Osteocyte (in vitro differentiated cells): ENCODE results near the gene SIRT4. TPM values are rescaled to one million over a fixed set of nuclear protein-coding genes. Genes with fewer than 3 reads are reported as not detected.

ENCODE experiments used
- DNase-seq: peaks from one replicate; pipeline ENCODE4 v3.0.0; 2021; ENCODE audit warnings: mixed read lengths; ENCODE audit not compliant: unreplicated experiment; ENCODE audit errors: extremely low spot score
- H3K27ac Mint-ChIP-seq: one replicate; pipeline ENCODE4 v1.8.0; 2021; ENCODE audit warnings: mild to moderate bottlenecking, mixed read lengths; ENCODE audit not compliant: unreplicated experiment
- H3K27me3 Mint-ChIP-seq: one replicate; pipeline ENCODE4 v1.8.0; 2021; ENCODE audit warnings: mixed read lengths; ENCODE audit not compliant: unreplicated experiment
- H3K36me3 Mint-ChIP-seq: one replicate; pipeline ENCODE4 v1.8.0; 2021; ENCODE audit warnings: mixed read lengths; ENCODE audit not compliant: unreplicated experiment
- H3K4me1 Mint-ChIP-seq: one replicate; pipeline ENCODE4 v1.8.0; 2021; ENCODE audit warnings: mixed read lengths; ENCODE audit not compliant: unreplicated experiment
- H3K4me3 Mint-ChIP-seq: one replicate; pipeline ENCODE4 v1.8.0; 2021; ENCODE audit warnings: mild to moderate bottlenecking, moderate library complexity, mixed read lengths; ENCODE audit not compliant: unreplicated experiment
- H3K9me3 Mint-ChIP-seq: one replicate; pipeline ENCODE4 v1.8.0; 2021; ENCODE audit warnings: mixed read lengths; ENCODE audit not compliant: unreplicated experiment
- CTCF ChIP-seq: fragments of 200-600 bp; sonication (generic); IDR thresholded peaks from 2 replicates; pipeline ENCODE4 v1.5.0; 2021; ENCODE audit warnings: antibody characterized with exemption, mild to moderate bottlenecking, moderate library complexity
- total RNA-seq: library from RNA; stranded (reverse); gene quantifications from 2 replicates; pipeline ENCODE4 v1.2.1, GENCODE V29; 2021

The SIRT4 gene
- total RNA-seq, 1 donor from 2014 or later = 0.97 TPM

GRCh38 chr12:120321382-120322202 lies 19.5 kb downstream of the SIRT4 start:
- no peak for TF ChIP-seq CTCF
- H3K27me3 Mint-ChIP-seq = peaks cover 15% of the 10 kb centered on the region
- H3K4me3 Mint-ChIP-seq = no peak overlapping the region
- H3K27ac Mint-ChIP-seq = no peak overlapping the region
- no peaks in the 10 kb centered on the region for H3K36me3 Mint-ChIP-seq
- peaks cover 18% of the 10 kb centered on the region for H3K4me1 Mint-ChIP-seq
- DNase-seq = no peak
- no peaks in the 10 kb centered on the region for H3K9me3 Mint-ChIP-seq

- H3K9me3 Mint-ChIP-seq = no peaks in the 10 kb centered on the region
- DNase-seq = no peak
- H3K4me3 Mint-ChIP-seq = no peak overlapping the region
- H3K36me3 Mint-ChIP-seq = no peaks in the 10 kb centered on the region
- peaks cover 15% of the 10 kb centered on the region for H3K27me3 Mint-ChIP-seq
- H3K4me1 Mint-ChIP-seq = peaks cover 9% of the 10 kb centered on the region
- TF ChIP-seq CTCF = no peak
- no peak overlapping the region for H3K27ac Mint-ChIP-seq
These were observed 21.7 kb downstream of the SIRT4 start for GRCh38 chr12:120323772-120324171.

GRCh38 chr12:120324841-120325417 lies 22.8 kb downstream of the SIRT4 start:
- Mint-ChIP-seq H3K27me3 (peaks cover 15% of the 10 kb centered on the region), H3K4me1 (peaks cover 9% of the 10 kb centered on the region), H3K36me3 (no peaks in the 10 kb centered on the region), H3K4me3 (no peak overlapping the region), H3K27ac (no peak overlapping the region), H3K9me3 (no peaks in the 10 kb centered on the region)
- DNase-seq = no peak
- no peak for TF ChIP-seq CTCF

- no peak within 1 kb of the TSS for H3K27ac Mint-ChIP-seq
- H3K27me3 Mint-ChIP-seq = peaks cover 13% of the 10 kb centered on the region
- peaks cover 9% of the 10 kb centered on the region for H3K4me1 Mint-ChIP-seq
- H3K9me3 Mint-ChIP-seq = no peaks in the 10 kb centered on the region
- no peak within 1 kb of the TSS for H3K4me3 Mint-ChIP-seq
- no peak for TF ChIP-seq CTCF
- DNase-seq = no peak
- H3K36me3 Mint-ChIP-seq = no peaks in the 10 kb centered on the region
These were observed 25.5 kb downstream of the SIRT4 start, which contains the start of gene PLA2G1B for GRCh38 chr12:120327593-120327992. PLA2G1B (minus strand) TSS chr12:120327779; CDS start chr12:120327753, 26 bp downstream.

- Mint-ChIP-seq H3K4me1 (peaks cover 9% of the 10 kb centered on the region), H3K36me3 (no peaks in the 10 kb centered on the region), H3K4me3 (no peak overlapping the region), H3K27me3 (peaks cover 13% of the 10 kb centered on the region), H3K9me3 (no peaks in the 10 kb centered on the region), H3K27ac (no peak overlapping the region)
- no peak for TF ChIP-seq CTCF
- no peak for DNase-seq
These were observed 26.1 kb downstream of the SIRT4 start for GRCh38 chr12:120328228-120328627.
